ENCODE results near the gene SLC24A5. TPM values are rescaled to one million over a fixed set of nuclear protein-coding genes. Genes with fewer than 3 reads are reported as not detected.

SLC24A5 gene
- polyA plus RNA-seq, 1 experiment = 0.05 TPM

DNA sequence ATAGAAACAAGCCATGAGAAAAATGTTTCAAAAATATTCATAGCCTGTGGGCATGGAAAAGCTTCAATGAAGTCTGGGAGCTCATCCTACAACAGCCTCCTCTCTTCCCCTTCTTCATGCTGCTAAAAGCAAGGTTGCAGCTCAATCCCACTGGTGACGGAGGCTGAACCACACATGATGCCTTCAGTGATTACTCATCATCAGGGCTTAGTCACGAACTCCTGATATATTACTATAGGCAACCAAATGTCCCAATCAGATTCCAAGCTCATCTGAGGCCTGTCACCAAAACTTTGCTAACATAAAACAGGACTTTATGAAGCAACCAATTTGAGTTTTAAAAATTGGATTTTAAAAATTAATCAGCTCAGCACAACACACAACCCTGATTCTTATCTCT, 24.0 kb upstream of the SLC24A5 start:
- H3K4me3 ChIP-seq (ENCODE audit: low read depth, low read length) = no peak overlapping the region
- H3K27me3 ChIP-seq (ENCODE audit: control insufficient read depth, insufficient read depth, low read length) = peaks cover 6% of the 10 kb centered on the region
- CTCF ChIA-PET = interaction anchor here (0.7 kb wide), 1 partner anchor 189 kb away, joined by 3 read pairs; no protein-coding TSS in a partner anchor
- H3K9me3 ChIP-seq (ENCODE audit: control insufficient read depth, insufficient read depth, low read length) = no peaks in the 10 kb centered on the region
- peak; percentile 58 for DNase-seq (ENCODE audit: low read depth, low spot score)
- no peak overlapping the region for H3K27ac ChIP-seq (ENCODE audit: low read depth, low read length)
- TF ChIP-seq, protein P1, sequence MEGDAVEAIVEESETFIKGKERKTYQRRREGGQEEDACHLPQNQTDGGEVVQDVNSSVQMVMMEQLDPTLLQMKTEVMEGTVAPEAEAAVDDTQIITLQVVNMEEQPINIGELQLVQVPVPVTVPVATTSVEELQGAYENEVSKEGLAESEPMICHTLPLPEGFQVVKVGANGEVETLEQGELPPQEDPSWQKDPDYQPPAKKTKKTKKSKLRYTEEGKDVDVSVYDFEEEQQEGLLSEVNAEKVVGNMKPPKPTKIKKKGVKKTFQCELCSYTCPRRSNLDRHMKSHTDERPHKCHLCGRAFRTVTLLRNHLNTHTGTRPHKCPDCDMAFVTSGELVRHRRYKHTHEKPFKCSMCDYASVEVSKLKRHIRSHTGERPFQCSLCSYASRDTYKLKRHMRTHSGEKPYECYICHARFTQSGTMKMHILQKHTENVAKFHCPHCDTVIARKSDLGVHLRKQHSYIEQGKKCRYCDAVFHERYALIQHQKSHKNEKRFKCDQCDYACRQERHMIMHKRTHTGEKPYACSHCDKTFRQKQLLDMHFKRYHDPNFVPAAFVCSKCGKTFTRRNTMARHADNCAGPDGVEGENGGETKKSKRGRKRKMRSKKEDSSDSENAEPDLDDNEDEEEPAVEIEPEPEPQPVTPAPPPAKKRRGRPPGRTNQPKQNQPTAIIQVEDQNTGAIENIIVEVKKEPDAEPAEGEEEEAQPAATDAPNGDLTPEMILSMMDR (IDR thresholded peaks at IDR 0.05; ENCODE audit: low read depth, low read length) = no peak
- POLR2A ChIA-PET = no interaction called here

DNA sequence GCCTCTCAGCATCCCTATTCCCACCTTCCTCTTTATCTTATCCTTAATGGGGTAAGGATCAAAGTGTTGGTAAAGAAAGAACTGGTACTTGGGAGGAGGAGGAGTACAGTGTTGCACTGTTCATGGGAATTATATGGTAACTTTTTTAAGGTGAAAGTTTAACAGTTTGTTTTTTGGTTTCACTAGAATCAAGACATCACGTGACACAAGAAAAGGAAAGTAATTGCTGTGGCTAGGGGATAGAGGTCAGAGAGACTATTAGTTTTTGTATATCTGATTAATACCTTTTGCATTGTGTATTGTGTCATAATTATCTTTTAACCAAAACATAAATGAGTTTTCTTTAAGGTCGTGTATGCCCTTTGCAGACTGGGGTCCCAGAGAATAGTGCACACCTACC, 23.5 kb upstream of the SLC24A5 start:
- POLR2A ChIA-PET = no interaction called here
- no peak for DNase-seq (ENCODE audit: low read depth, low spot score)
- peaks cover 6% of the 10 kb centered on the region for H3K27me3 ChIP-seq (ENCODE audit: control insufficient read depth, insufficient read depth, low read length)
- H3K27ac ChIP-seq (ENCODE audit: low read depth, low read length) = no peak overlapping the region
- H3K9me3 ChIP-seq (ENCODE audit: control insufficient read depth, insufficient read depth, low read length) = no peaks in the 10 kb centered on the region
- H3K4me3 ChIP-seq (ENCODE audit: low read depth, low read length) = no peak overlapping the region
- TF ChIP-seq, protein P1 (IDR thresholded peaks at IDR 0.05; ENCODE audit: low read depth, low read length) = no peak
- CTCF ChIA-PET = interaction anchor here (0.7 kb wide), 1 partner anchor 189 kb away, joined by 3 read pairs; no protein-coding TSS in a partner anchor

DNA sequence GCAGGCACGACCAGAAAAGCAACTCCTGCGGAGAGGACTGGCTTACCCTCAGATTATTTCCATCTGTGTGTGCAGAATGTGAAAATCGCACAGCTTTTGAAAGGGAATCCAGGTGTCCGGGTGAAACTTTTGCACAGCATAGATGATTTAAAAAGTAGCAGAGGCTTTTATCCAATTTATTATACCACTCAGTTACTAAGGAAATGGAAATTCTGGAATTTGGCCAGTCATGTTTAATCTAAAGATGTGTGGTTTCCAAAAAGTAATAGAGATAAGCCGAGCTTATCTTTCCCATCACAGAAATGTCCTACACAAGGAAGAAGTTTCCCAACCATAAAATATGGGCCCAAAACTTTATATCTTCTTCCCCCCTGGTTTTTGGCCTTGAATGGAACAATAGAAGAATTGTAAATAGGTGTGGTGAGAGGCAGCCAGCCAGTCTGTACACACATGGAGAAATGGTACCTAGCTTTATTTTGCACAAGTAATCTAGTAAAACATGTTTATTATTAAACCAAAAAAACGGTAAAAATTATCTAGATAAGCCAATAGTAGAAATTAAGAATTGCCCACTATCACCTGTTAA, 19.3 kb upstream of the SLC24A5 start:
- H3K27ac ChIP-seq (ENCODE audit: low read depth, low read length) = no peak overlapping the region
- H3K4me3 ChIP-seq (ENCODE audit: low read depth, low read length) = no peak overlapping the region
- no peak for DNase-seq (ENCODE audit: low read depth, low spot score)
- no peaks in the 10 kb centered on the region for H3K9me3 ChIP-seq (ENCODE audit: control insufficient read depth, insufficient read depth, low read length)
- peaks cover 3% of the 10 kb centered on the region for H3K27me3 ChIP-seq (ENCODE audit: control insufficient read depth, insufficient read depth, low read length)
- ChIA-PET CTCF (no interaction called here), POLR2A (no interaction called here)
- TF ChIP-seq, protein P1 (IDR thresholded peaks at IDR 0.05; ENCODE audit: low read depth, low read length) = no peak

DNA sequence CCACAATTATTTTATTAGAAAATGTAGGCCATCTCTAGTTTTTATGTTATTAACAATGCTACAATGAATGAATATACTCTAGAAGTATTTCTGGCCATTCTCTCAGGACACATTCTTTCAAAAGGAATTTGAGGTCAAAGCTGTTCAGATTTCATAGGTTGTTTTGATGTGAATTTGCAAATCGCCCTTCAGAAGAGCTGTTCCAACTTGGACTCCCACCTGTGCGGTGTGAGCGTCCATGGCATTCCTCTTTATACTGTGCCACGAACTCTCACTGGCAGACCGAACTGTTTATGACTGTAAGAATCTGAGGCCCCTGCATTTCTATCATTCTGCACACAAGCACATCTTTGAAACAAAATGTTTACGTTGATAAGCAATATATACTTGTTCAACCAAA, 18.6 kb upstream of the SLC24A5 start:
- no peak for DNase-seq (ENCODE audit: low read depth, low spot score)
- Histone ChIP-seq H3K27me3 (ENCODE audit: control insufficient read depth, insufficient read depth, low read length) (peaks cover 5% of the 10 kb centered on the region), H3K27ac (ENCODE audit: low read depth, low read length) (no peak overlapping the region), H3K9me3 (ENCODE audit: control insufficient read depth, insufficient read depth, low read length) (no peaks in the 10 kb centered on the region), H3K4me3 (ENCODE audit: low read depth, low read length) (no peak overlapping the region)
- TF ChIP-seq, protein P1 (IDR thresholded peaks at IDR 0.05; ENCODE audit: low read depth, low read length) = no peak
- ChIA-PET CTCF (no interaction called here), POLR2A (no interaction called here)

DNA sequence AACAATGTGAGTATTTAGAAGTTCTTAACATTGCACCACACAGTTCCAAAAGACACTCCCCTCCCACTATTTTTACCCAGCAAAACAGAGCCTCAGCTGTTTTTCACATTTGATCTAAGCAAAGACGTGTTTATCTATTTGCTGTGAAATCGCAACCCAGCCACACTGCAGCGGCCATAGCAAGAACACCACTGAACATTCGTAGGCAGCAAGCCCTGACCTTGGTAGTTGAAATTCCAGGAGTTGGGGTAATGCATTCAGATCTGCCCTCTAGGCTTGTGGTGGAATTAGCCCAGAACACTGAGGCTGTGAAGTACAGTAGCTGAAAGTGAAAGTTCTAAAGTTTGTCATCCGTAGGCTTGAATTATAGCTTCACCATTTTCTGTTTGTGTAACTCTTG, 17.1 kb upstream of the SLC24A5 start:
- Histone ChIP-seq H3K27me3 (ENCODE audit: control insufficient read depth, insufficient read depth, low read length) (peaks cover 5% of the 10 kb centered on the region), H3K4me3 (ENCODE audit: low read depth, low read length) (no peak overlapping the region), H3K9me3 (ENCODE audit: control insufficient read depth, insufficient read depth, low read length) (no peaks in the 10 kb centered on the region), H3K27ac (ENCODE audit: low read depth, low read length) (no peak overlapping the region)
- ChIA-PET CTCF (no interaction called here), POLR2A (no interaction called here)
- TF ChIP-seq, protein P1 (IDR thresholded peaks at IDR 0.05; ENCODE audit: low read depth, low read length) = no peak
- no peak for DNase-seq (ENCODE audit: low read depth, low spot score)

Data from AG04450 (cell line).